Activated CD4-positive, alpha-beta T cell treated with anti-CD3 and anti-CD28 coated beads for 36 hours (primary cell): ENCODE data around the gene DCC. TPM values are rescaled to one million over a fixed set of nuclear protein-coding genes. Genes with fewer than 3 reads are reported as not detected.

Source experiments
- ATAC-seq: fragments of 200-7000 bp; cut with Tn5 transposase; one replicate; pipeline ENCODE4 v1.10.0; 2021; ENCODE audit warnings: mild to moderate bottlenecking, moderate library complexity
- CTCF ChIA-PET: fragments of 350-600 bp; sonication (Branson Sonifier 250); formaldehyde crosslinking; loops from one replicate; lab custom pipeline; 2021; ENCODE audit warnings: antibody characterized with exemption; lab: Charles Lee
- POLR2A ChIA-PET: fragments of 350-600 bp; sonication (Branson Sonifier 250); formaldehyde crosslinking; loops from one replicate; lab custom pipeline; 2021; ENCODE audit warnings: antibody characterized with exemption, inconsistent platforms; lab: Charles Lee
- DNase-seq: peaks from one replicate; pipeline ENCODE4 v3.0.0-alpha.2; 2020
- H3K27ac Mint-ChIP-seq: one replicate; pipeline ENCODE4 v1.8.0; 2021; ENCODE audit warnings: mixed read lengths
- H3K27me3 Mint-ChIP-seq: one replicate; pipeline ENCODE4 v1.8.0; 2021; ENCODE audit warnings: mixed read lengths
- H3K36me3 Mint-ChIP-seq: one replicate; pipeline ENCODE4 v1.8.0; 2021; ENCODE audit warnings: low read depth, mixed read lengths
- H3K4me1 Mint-ChIP-seq: one replicate; pipeline ENCODE4 v1.8.0; 2021; ENCODE audit warnings: mixed read lengths
- H3K4me3 Mint-ChIP-seq: one replicate; pipeline ENCODE4 v1.8.0; 2021; ENCODE audit warnings: mild to moderate bottlenecking, moderate library complexity, mixed read lengths
- H3K9me3 Mint-ChIP-seq: one replicate; pipeline ENCODE4 v1.8.0; 2021; ENCODE audit warnings: low read depth, mixed read lengths
- intact Hi-C, 2 experiments: fragments of 100-400 bp; cut with DNase I in 1 of 2; cut with micrococcal nuclease in 1 of 2; formaldehyde crosslinking; loops; one replicate each; pipeline versions ENCODE4 v1.14.2 to v1.15.1; 2022 to 2024; cut with DNase I, micrococcal nuclease
- total RNA-seq, 2 experiments: library from RNA; stranded (reverse); gene quantifications; one replicate each; pipeline ENCODE4 v1.2.3, GENCODE V29; 2021

DCC gene
- total RNA-seq, 2 experiments from 2014 or later: not detected

- ChIA-PET POLR2A (no interaction called here), CTCF (interaction anchor here (0.7 kb wide), 1 partner anchor 147 kb away, joined by 4 read pairs; no protein-coding TSS in a partner anchor)
- intact Hi-C loops: no loop called here
- no peak for DNase-seq
- Mint-ChIP-seq H3K9me3 (no peaks in the 10 kb centered on the region), H3K27ac (no peak overlapping the region), H3K4me3 (no peak overlapping the region), H3K4me1 (no peaks in the 10 kb centered on the region), H3K27me3 (no peaks in the 10 kb centered on the region), H3K36me3 (no peaks in the 10 kb centered on the region)
- no peak for ATAC-seq
Measured at GRCh38 chr18:52750995-52751394, 411.0 kb downstream of the DCC start.

GRCh38 chr18:52764316-52764715 lies 424.3 kb downstream of the DCC start:
- DNase-seq (no peak), ATAC-seq (no peak)
- Mint-ChIP-seq H3K4me3 (no peak overlapping the region), H3K27ac (no peak overlapping the region), H3K4me1 (no peaks in the 10 kb centered on the region), H3K36me3 (no peaks in the 10 kb centered on the region), H3K27me3 (no peaks in the 10 kb centered on the region), H3K9me3 (peaks cover 4% of the 10 kb centered on the region)
- intact Hi-C loops: no loop called here
- CTCF ChIA-PET: no interaction called here
- POLR2A ChIA-PET: interaction anchor here (0.6 kb wide), 1 partner anchor 875 kb away, joined by 3 read pairs; no protein-coding TSS in a partner anchor

GRCh38 chr18:52766002-52766545 lies 426.1 kb downstream of the DCC start:
- intact Hi-C loops: no loop called here

GRCh38 chr18:52781113-52781512 lies 441.1 kb downstream of the DCC start:
- DNase-seq: no peak
- ChIA-PET CTCF (no interaction called here), POLR2A (no interaction called here)
- no peaks in the 10 kb centered on the region for H3K4me1 Mint-ChIP-seq
- H3K9me3 Mint-ChIP-seq: no peaks in the 10 kb centered on the region
- no peak for ATAC-seq
- H3K4me3 Mint-ChIP-seq: no peak overlapping the region
- H3K27ac Mint-ChIP-seq: no peak overlapping the region
- H3K36me3 Mint-ChIP-seq: no peaks in the 10 kb centered on the region
- intact Hi-C loops: no loop called here
- H3K27me3 Mint-ChIP-seq: no peaks in the 10 kb centered on the region

More at GRCh38 chr18:52766002-52766545, 426.1 kb downstream of the DCC start:
- no peak for ATAC-seq
- Mint-ChIP-seq H3K4me3 (no peak overlapping the region), H3K27me3 (no peaks in the 10 kb centered on the region), H3K27ac (no peak overlapping the region), H3K36me3 (no peaks in the 10 kb centered on the region), H3K4me1 (no peaks in the 10 kb centered on the region), H3K9me3 (peaks cover 6% of the 10 kb centered on the region)
- ChIA-PET POLR2A (no interaction called here), CTCF (no interaction called here)
- no peak for DNase-seq

DNA sequence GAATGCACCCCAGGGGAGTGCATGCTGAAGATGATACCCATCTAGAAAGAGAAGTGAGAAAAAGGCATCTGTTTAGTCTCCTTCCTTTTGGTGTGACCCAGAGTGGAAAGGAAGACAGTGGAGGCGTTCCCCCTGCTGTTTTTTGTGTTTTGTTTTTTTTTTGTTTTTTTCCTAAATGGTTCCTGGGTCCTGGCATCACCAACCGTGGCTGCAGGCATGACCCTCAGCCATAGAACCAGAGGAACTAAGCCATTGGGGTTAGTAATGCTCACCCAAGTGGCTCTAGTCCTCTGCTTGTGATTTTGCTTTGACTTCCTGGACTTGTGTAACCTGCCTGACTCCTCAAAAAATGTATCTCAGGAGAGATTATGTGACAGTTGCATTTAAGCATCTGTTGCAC lies 451.3 kb downstream of the DCC start:
- H3K4me1 Mint-ChIP-seq: no peaks in the 10 kb centered on the region
- DNase-seq (no peak), ATAC-seq (no peak)
- H3K9me3 Mint-ChIP-seq: peaks cover 29% of the 10 kb centered on the region
- intact Hi-C loops: no loop called here
- no peaks in the 10 kb centered on the region for H3K27me3 Mint-ChIP-seq
- no peak overlapping the region for H3K27ac Mint-ChIP-seq
- ChIA-PET POLR2A (no interaction called here), CTCF (no interaction called here)
- no peak overlapping the region for H3K4me3 Mint-ChIP-seq
- peaks cover 3% of the 10 kb centered on the region for H3K36me3 Mint-ChIP-seq

GRCh38 chr18:52812834-52813233 lies 472.8 kb downstream of the DCC start:
- CTCF ChIA-PET: no interaction called here
- POLR2A ChIA-PET: no interaction called here

GRCh38 chr18:52813635-52814416 lies 473.8 kb downstream of the DCC start:
- ChIA-PET CTCF (no interaction called here), POLR2A (no interaction called here)
- intact Hi-C loops: no loop called here
- ATAC-seq: no peak
- Mint-ChIP-seq H3K4me3 (no peak overlapping the region), H3K9me3 (peaks cover 8% of the 10 kb centered on the region), H3K27ac (no peak overlapping the region), H3K36me3 (no peaks in the 10 kb centered on the region), H3K4me1 (no peaks in the 10 kb centered on the region), H3K27me3 (no peaks in the 10 kb centered on the region)
- DNase-seq: no peak

More at GRCh38 chr18:52812834-52813233, 472.8 kb downstream of the DCC start:
- Mint-ChIP-seq H3K27ac (no peak overlapping the region), H3K4me3 (no peak overlapping the region), H3K4me1 (no peaks in the 10 kb centered on the region), H3K9me3 (peaks cover 8% of the 10 kb centered on the region), H3K27me3 (no peaks in the 10 kb centered on the region), H3K36me3 (no peaks in the 10 kb centered on the region)
- ATAC-seq (no peak), DNase-seq (no peak)
- intact Hi-C loops: no loop called here

- Mint-ChIP-seq H3K27me3 (no peaks in the 10 kb centered on the region), H3K36me3 (no peaks in the 10 kb centered on the region), H3K9me3 (peaks cover 5% of the 10 kb centered on the region), H3K27ac (no peak overlapping the region), H3K4me1 (no peaks in the 10 kb centered on the region), H3K4me3 (no peak overlapping the region)
- intact Hi-C loops: no loop called here
- ATAC-seq (no peak), DNase-seq (no peak)
- ChIA-PET POLR2A (no interaction called here), CTCF (no interaction called here)
Measured at GRCh38 chr18:52815651-52816050, 475.7 kb downstream of the DCC start.

DNA sequence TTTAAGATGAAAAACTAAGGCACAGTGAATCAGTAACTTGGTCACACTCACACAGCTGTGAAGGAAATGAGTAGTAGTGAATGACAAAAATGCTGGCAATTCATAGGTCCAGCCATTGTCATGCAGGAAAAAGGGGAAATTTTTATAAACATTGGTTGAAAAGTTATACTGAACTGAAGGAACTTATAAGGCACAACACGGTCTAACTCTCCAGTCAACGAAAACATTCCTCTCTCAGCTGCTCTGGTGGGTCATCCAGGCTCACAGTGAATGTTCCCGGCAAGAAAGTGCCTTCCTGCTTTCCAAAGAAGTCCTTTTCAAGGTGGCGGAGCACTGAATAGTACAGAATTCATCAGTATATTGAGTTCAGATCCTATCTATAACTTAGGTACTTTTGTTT lies 476.1 kb downstream of the DCC start:
- intact Hi-C loops: no loop called here

DNA sequence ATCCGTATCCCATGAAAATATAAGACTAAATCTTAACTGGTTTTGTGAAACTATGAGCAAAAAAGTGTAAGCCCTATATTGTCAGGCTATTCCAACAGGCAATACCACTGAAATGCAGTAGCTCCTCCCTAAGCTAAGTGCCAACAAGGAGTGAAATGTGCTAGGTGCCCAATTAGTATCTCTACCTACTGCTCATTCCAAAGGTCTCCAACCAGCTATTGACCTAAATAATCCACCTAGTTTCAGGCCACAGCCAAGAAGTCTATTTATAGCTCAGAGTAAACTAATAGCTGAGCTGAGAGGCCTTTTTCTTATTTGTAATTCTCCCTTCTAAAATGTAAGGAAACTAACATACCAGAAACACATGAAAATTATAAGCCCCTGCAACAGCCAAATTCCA lies 482.2 kb downstream of the DCC start:
- DNase-seq (no peak), ATAC-seq (no peak)
- POLR2A ChIA-PET: no interaction called here
- Mint-ChIP-seq H3K27ac (no peak overlapping the region), H3K4me3 (no peak overlapping the region), H3K27me3 (no peaks in the 10 kb centered on the region), H3K9me3 (peaks cover 6% of the 10 kb centered on the region), H3K4me1 (no peaks in the 10 kb centered on the region), H3K36me3 (no peaks in the 10 kb centered on the region)
- CTCF ChIA-PET: no interaction called here
- intact Hi-C loops: no loop called here

More for the DNA sequence above, 476.1 kb downstream of the DCC start:
- peaks cover 8% of the 10 kb centered on the region for H3K9me3 Mint-ChIP-seq
- ATAC-seq (no peak), DNase-seq (no peak)
- no peaks in the 10 kb centered on the region for H3K27me3 Mint-ChIP-seq
- no peak overlapping the region for H3K4me3 Mint-ChIP-seq
- H3K27ac Mint-ChIP-seq: no peak overlapping the region
- POLR2A ChIA-PET: no interaction called here
- no peaks in the 10 kb centered on the region for H3K4me1 Mint-ChIP-seq
- no peaks in the 10 kb centered on the region for H3K36me3 Mint-ChIP-seq
- CTCF ChIA-PET: no interaction called here

- DNase-seq: no peak
- H3K9me3 Mint-ChIP-seq: peaks cover 6% of the 10 kb centered on the region
- CTCF ChIA-PET: interaction anchor here (0.6 kb wide), 1 partner anchor 250 kb away, joined by 3 read pairs; no protein-coding TSS in a partner anchor
Measured at GRCh38 chr18:52824126-52824525, 484.1 kb downstream of the DCC start.

DNA sequence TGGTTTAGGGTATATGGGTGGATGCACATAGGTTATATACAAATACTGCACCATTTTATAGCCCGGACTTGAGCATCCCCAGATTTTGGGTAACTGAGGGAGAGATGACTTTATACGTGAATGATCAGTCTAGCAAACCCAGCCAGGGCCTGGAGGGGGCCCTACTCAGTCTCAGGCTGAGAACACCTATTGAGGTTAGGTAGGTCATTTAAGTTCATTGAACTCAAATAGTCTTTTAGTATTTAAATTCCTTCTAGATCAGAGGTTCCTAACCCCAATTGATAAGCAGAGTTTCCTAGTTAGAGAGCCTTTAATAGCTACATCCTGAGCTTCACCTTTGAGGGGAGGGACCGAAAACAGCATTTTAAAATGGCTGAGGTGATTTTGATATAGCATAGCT lies 487.0 kb downstream of the DCC start:
- DNase-seq (no peak), ATAC-seq (no peak)
- Mint-ChIP-seq H3K27ac (no peak overlapping the region), H3K36me3 (no peaks in the 10 kb centered on the region), H3K4me3 (no peak overlapping the region), H3K4me1 (no peaks in the 10 kb centered on the region), H3K27me3 (no peaks in the 10 kb centered on the region), H3K9me3 (no peaks in the 10 kb centered on the region)
- intact Hi-C loops: no loop called here
- CTCF ChIA-PET: no interaction called here
- POLR2A ChIA-PET: no interaction called here

More at GRCh38 chr18:52824126-52824525, 484.1 kb downstream of the DCC start:
- H3K27me3 Mint-ChIP-seq: no peaks in the 10 kb centered on the region
- no peaks in the 10 kb centered on the region for H3K36me3 Mint-ChIP-seq
- no peak overlapping the region for H3K27ac Mint-ChIP-seq
- H3K4me3 Mint-ChIP-seq: no peak overlapping the region
- POLR2A ChIA-PET: no interaction called here
- intact Hi-C loops: no loop called here
- H3K4me1 Mint-ChIP-seq: no peaks in the 10 kb centered on the region
- ATAC-seq: no peak
